Embryonic facial prominence (tissue), 1 donor: ENCODE results near the gene DACH1.

Experiments
- DNase-seq: peaks from one replicate; pipeline ENCODE4 v3.0.0-alpha.2; 2016; ENCODE audit errors: extremely low spot score

DACH1 gene

GRCh38 chr13:71396149-71396548, 470.9 kb downstream of the DACH1 start:
- no peak for DNase-seq

- no peak for DNase-seq
Observed at GRCh38 chr13:71395053-71395452, 472.0 kb downstream of the DACH1 start.

- DNase-seq, result no peak
Observed at GRCh38 chr13:71394176-71394575, 472.8 kb downstream of the DACH1 start.
